GM18868 (cell line): ENCODE results near the gene PHKG2.
A peak's percentile ranks its signal among the peaks of the same experiment; 100 is the strongest.

ENCODE experiments used
- ATAC-seq: cut with Tn5 transposase; IDR thresholded peaks from one replicate; pipeline ENCODE4 v1.9.1; 2021; ENCODE audit warnings: mild to moderate bottlenecking, moderate library complexity; ENCODE audit not compliant: unreplicated experiment

PHKG2 gene

GRCh38 chr16:30725418-30725792 lies 22.8 kb upstream of the PHKG2 start:
- no peak for ATAC-seq

GRCh38 chr16:30728321-30728720 lies 19.9 kb upstream of the PHKG2 start:
- ATAC-seq, result no peak

- ATAC-seq, result no peak
Observed at GRCh38 chr16:30728899-30729672, 19.1 kb upstream of the PHKG2 start.

GRCh38 chr16:30731411-30731810 lies 16.8 kb upstream of the PHKG2 start:
- no peak for ATAC-seq

GRCh38 chr16:30736995-30737793 lies 11.0 kb upstream of the PHKG2 start:
- no peak for ATAC-seq

- ATAC-seq, result no peak
Observed at GRCh38 chr16:30737794-30738648, 10.2 kb upstream of the PHKG2 start.

GRCh38 chr16:30738984-30739951 lies 9.0 kb upstream of the PHKG2 start:
- no peak for ATAC-seq

GRCh38 chr16:30740364-30741251 lies 7.6 kb upstream of the PHKG2 start:
- ATAC-seq, result no peak

- no peak for ATAC-seq
Observed at GRCh38 chr16:30741461-30741914, 6.7 kb upstream of the PHKG2 start.

- ATAC-seq, result no peak
Observed at GRCh38 chr16:30743716-30744115, 4.5 kb upstream of the PHKG2 start.

GRCh38 chr16:30744183-30744582 lies 4.0 kb upstream of the PHKG2 start:
- ATAC-seq, result no peak

- ATAC-seq, result no peak
Observed at GRCh38 chr16:30745082-30745481, 3.1 kb upstream of the PHKG2 start.

- no peak for ATAC-seq
Observed at GRCh38 chr16:30746638-30747175, 1.5 kb upstream of the PHKG2 start.

GRCh38 chr16:30747331-30747730 lies 894 bp upstream of the PHKG2 start:
- no peak for ATAC-seq

GRCh38 chr16:30748634-30749445 lies 615 bp downstream of the PHKG2 start:
- peak; percentile 17 for ATAC-seq

- no peak for ATAC-seq
Observed at GRCh38 chr16:30750201-30750600, 2.0 kb downstream of the PHKG2 start.

- ATAC-seq, result no peak
Observed at GRCh38 chr16:30750876-30751465, 2.7 kb downstream of the PHKG2 start.

- no peak for ATAC-seq
Observed at GRCh38 chr16:30753596-30753995, 5.4 kb downstream of the PHKG2 start.
